ENCODE measurements around the gene LMBR1L. TPM values are rescaled to one million over a fixed set of nuclear protein-coding genes. Genes with fewer than 3 reads are reported as not detected.
"Not testable (repeated sequence)": the region's sequence is repeated elsewhere in the genome, so short reads cannot be mapped to it uniquely, and the experiment has no call there.

The LMBR1L gene
- total and polyA plus RNA-seq, 5 donors from 2014 or later: 59.0 to 315 (median 65.2) TPM

- DNase-seq: no peak
- Histone ChIP-seq H3K9me3 (ENCODE audit: control insufficient read depth in 2 of 2, low read length in 2 of 2) (no peaks in the 10 kb centered on the region), H3K4me3 (ENCODE audit: low read depth, low read length) (no peak overlapping the region), H3K27ac (ENCODE audit: insufficient read depth, low read length, poor library complexity, severe bottlenecking) (no peak overlapping the region), H3K27me3 (ENCODE audit: control insufficient read depth, insufficient read depth, low read length) (no peaks in the 10 kb centered on the region), H3K36me3 (ENCODE audit: control insufficient read depth, insufficient read depth, low read length) (no peaks in the 10 kb centered on the region), H3K4me1 (ENCODE audit: control insufficient read depth, insufficient read depth, low read length, poor library complexity, severe bottlenecking) (no peaks in the 10 kb centered on the region)
- peaks cover 7% of the 10 kb centered on the region for H3K36me3 Mint-ChIP-seq
- no peak overlapping the region for H3K27ac Mint-ChIP-seq
- peaks cover 8 to 27% (median 15%) of the 10 kb centered on the region in 4 donors for H3K4me1 Mint-ChIP-seq
- H3K4me3 Mint-ChIP-seq: no peak overlapping the region
- ATAC-seq (ENCODE audit: low read depth in 2 of 2): no peak
- no peaks in the 10 kb centered on the region for H3K9me3 Mint-ChIP-seq
- H3K27me3 Mint-ChIP-seq: no peaks in the 10 kb centered on the region
Observed at GRCh38 chr12:49137476-49137875, 26.8 kb upstream of the LMBR1L start.

DNA sequence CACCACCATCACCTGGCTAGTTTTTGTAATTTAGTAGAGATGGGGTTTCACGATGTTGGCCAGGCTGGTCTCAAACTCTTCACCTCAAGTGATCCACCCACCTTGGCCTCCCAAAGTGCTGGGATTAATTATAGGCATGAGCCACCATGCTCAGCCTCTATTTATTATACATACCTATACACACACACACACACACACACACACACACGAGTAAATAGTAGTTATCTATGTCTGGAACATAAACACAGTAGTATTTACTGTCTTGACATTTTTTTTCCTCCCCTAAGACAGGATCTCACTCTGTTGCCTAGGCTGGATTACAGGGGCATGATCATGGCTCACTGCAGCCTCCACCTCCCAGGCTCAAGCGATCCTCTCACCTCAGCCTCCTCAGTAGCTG is 26.4 kb upstream of the LMBR1L start:
- not testable (repeated sequence) for H3K4me1 ChIP-seq (ENCODE audit: control insufficient read depth, insufficient read depth, low read length, poor library complexity, severe bottlenecking); H3K27ac ChIP-seq (ENCODE audit: insufficient read depth, low read length, poor library complexity, severe bottlenecking); H3K27ac Mint-ChIP-seq; H3K36me3 ChIP-seq (ENCODE audit: control insufficient read depth, insufficient read depth, low read length); H3K4me3 Mint-ChIP-seq; H3K4me3 ChIP-seq (ENCODE audit: low read depth, low read length); ATAC-seq (ENCODE audit: low read depth in 2 of 2); H3K9me3 ChIP-seq (ENCODE audit: control insufficient read depth in 2 of 2, low read length in 2 of 2); DNase-seq; H3K36me3 Mint-ChIP-seq; H3K27me3 Mint-ChIP-seq; H3K27me3 ChIP-seq (ENCODE audit: control insufficient read depth, insufficient read depth, low read length); H3K9me3 Mint-ChIP-seq
- peaks cover 13 to 32% (median 20%) of the 10 kb centered on the region in 4 donors for H3K4me1 Mint-ChIP-seq

GRCh38 chr12:49133590-49133989 is 22.9 kb upstream of the LMBR1L start:
- DNase-seq: no peak
- Mint-ChIP-seq H3K36me3 (peaks cover 8% of the 10 kb centered on the region), H3K27ac (peak overlapping the region in 1 of 3 donors; percentile 71), H3K9me3 (no peaks in the 10 kb centered on the region), H3K4me3 (peak overlapping the region in 2 of 4 donors; percentile 41 to 49), H3K27me3 (peaks cover 8% of the 10 kb centered on the region), H3K4me1 (peaks cover 18 to 55% (median 33%) of the 10 kb centered on the region in 4 donors)
- ATAC-seq (ENCODE audit: low read depth in 2 of 2): no peak
- peaks cover 30% of the 10 kb centered on the region for H3K4me1 ChIP-seq (ENCODE audit: control insufficient read depth, insufficient read depth, low read length, poor library complexity, severe bottlenecking)
- H3K27ac ChIP-seq (ENCODE audit: insufficient read depth, low read length, poor library complexity, severe bottlenecking): no peak overlapping the region
- no peak overlapping the region for H3K4me3 ChIP-seq (ENCODE audit: low read depth, low read length)
- no peaks in the 10 kb centered on the region for H3K9me3 ChIP-seq (ENCODE audit: control insufficient read depth in 2 of 2, low read length in 2 of 2)
- no peaks in the 10 kb centered on the region for H3K27me3 ChIP-seq (ENCODE audit: control insufficient read depth, insufficient read depth, low read length)
- H3K36me3 ChIP-seq (ENCODE audit: control insufficient read depth, insufficient read depth, low read length): peaks cover 8% of the 10 kb centered on the region

DNA sequence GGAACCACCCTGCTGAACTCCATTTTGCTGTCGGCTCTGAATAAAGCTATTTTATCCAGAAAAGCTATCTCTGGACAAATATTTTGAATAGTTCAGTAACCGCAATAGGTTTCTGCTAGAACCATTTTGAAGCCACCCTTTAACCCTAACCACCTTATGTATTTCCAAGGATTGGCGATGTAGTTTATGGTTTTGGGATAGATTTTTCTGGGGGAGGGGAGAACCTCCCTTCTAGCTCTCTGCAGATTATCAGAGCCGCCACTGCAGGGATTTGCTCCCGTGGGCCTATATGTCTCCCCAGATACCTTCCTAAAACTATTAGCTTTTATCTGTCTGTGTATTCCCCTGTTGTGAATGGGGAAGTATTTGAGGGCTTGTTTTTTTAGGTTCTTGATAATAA is 22.4 kb upstream of the LMBR1L start:
- Histone ChIP-seq H3K9me3 (ENCODE audit: control insufficient read depth in 2 of 2, low read length in 2 of 2) (no peaks in the 10 kb centered on the region), H3K27ac (ENCODE audit: insufficient read depth, low read length, poor library complexity, severe bottlenecking) (no peak overlapping the region), H3K4me3 (ENCODE audit: low read depth, low read length) (no peak overlapping the region), H3K4me1 (ENCODE audit: control insufficient read depth, insufficient read depth, low read length, poor library complexity, severe bottlenecking) (peaks cover 30% of the 10 kb centered on the region), H3K27me3 (ENCODE audit: control insufficient read depth, insufficient read depth, low read length) (no peaks in the 10 kb centered on the region), H3K36me3 (ENCODE audit: control insufficient read depth, insufficient read depth, low read length) (peaks cover 9% of the 10 kb centered on the region)
- H3K9me3 Mint-ChIP-seq: no peaks in the 10 kb centered on the region
- peak overlapping the region in 1 of 4 donors; percentile 49 for H3K4me3 Mint-ChIP-seq
- H3K27ac Mint-ChIP-seq: no peak overlapping the region
- H3K36me3 Mint-ChIP-seq: peaks cover 9% of the 10 kb centered on the region
- H3K4me1 Mint-ChIP-seq: peaks cover 18 to 50% (median 34%) of the 10 kb centered on the region in 4 donors
- H3K27me3 Mint-ChIP-seq: peaks cover 8% of the 10 kb centered on the region
- DNase-seq (no peak), ATAC-seq (ENCODE audit: low read depth in 2 of 2) (no peak)

DNA sequence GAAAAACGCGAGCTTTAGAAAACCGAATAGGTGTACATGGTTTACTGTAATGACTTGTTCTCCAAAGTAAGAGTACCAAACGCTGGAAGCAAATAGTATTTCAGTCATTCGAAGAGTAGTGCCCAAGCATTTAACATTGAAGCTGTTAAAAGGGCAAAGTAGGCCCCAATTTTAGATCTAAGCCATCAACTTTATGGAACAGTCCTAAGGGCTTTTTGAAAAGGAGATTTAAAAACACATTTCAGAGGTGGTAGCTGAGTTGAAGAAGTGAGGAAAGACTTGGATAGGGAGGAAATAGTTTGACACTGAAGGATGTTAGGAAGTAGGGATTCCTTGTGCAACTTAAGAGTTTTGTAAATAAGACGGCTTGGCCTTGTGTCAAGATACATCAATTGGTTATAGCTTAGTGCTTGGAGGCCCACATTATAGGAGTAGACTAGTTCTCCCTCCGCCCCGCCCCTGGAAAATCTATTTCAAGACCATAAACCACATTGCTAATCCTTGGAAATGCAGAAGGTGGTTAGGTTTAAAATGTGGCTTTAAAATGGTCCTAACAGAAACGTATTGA is 21.3 kb upstream of the LMBR1L start:
- peak overlapping the region; percentile 88 for H3K4me3 ChIP-seq (ENCODE audit: low read depth, low read length)
- peaks cover 19% of the 10 kb centered on the region for H3K36me3 Mint-ChIP-seq
- peaks cover 8% of the 10 kb centered on the region for H3K27me3 Mint-ChIP-seq
- peaks cover 23 to 58% (median 41%) of the 10 kb centered on the region in 4 donors for H3K4me1 Mint-ChIP-seq
- ATAC-seq (ENCODE audit: low read depth in 2 of 2) (no peak), DNase-seq (no peak)
- peaks cover 30% of the 10 kb centered on the region for H3K4me1 ChIP-seq (ENCODE audit: control insufficient read depth, insufficient read depth, low read length, poor library complexity, severe bottlenecking)
- no peaks in the 10 kb centered on the region for H3K27me3 ChIP-seq (ENCODE audit: control insufficient read depth, insufficient read depth, low read length)
- peaks cover 17% of the 10 kb centered on the region for H3K36me3 ChIP-seq (ENCODE audit: control insufficient read depth, insufficient read depth, low read length)
- H3K9me3 ChIP-seq (ENCODE audit: control insufficient read depth in 2 of 2, low read length in 2 of 2): no peaks in the 10 kb centered on the region
- peak overlapping the region; percentile 91 to 99 (median 96) for H3K27ac Mint-ChIP-seq
- H3K4me3 Mint-ChIP-seq: peak overlapping the region; percentile 84 to 92 (median 91)
- H3K27ac ChIP-seq (ENCODE audit: insufficient read depth, low read length, poor library complexity, severe bottlenecking): peak overlapping the region; percentile 95
- H3K9me3 Mint-ChIP-seq: no peaks in the 10 kb centered on the region

DNA sequence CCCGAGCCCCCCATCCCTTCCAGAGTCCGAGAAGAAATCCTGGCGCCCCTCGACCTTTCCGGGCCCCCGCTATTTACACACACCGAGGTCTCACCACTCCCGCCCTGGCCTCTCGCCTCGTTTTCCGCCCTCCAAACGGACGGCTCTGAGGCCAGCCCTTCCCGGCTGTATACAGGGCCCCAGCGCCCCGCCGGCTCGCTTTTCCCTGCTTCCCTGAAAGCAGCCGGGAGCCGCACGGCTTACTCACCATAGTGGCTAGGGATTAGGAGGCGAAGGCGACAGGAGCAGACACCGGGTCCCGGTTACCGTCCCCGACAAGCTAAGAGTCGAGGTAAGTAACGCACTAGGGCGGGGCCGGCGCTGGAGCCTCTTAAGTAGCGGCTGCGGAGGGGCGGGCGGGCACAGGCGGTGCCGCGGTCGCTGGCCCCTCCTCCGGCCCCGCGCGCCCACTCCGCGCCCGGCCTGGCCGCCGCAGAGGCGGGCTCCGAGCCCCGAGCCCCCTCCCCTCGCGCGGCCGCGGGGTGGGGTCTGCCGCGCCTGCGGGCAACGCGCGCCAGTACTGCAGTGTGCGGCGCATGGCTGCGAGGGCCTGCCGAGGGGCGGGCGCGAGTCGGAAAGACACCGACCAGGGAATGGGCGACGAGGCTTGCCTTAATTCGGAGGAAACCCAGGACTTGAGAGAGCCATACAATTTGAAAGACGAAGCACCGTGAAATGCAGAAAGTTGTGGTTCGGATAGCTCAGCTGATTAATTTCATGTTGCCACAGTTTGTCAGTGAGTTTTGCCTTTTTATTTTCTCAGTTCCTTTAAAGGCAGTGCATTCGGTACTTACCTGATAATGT is 20.6 kb upstream of the LMBR1L start, which contains the start of gene TUBA1B:
TSS of gene TUBA1B (minus strand) at position 345 of the 843 bp plus-strand sequence. CDS start at position 250, 95 bp downstream.
- peak within 1 kb of the TSS; percentile 92 for H3K4me3 ChIP-seq (ENCODE audit: low read depth, low read length)
- peak within 1 kb of the TSS; percentile 95 for H3K27ac ChIP-seq (ENCODE audit: insufficient read depth, low read length, poor library complexity, severe bottlenecking)
- H3K27me3 ChIP-seq (ENCODE audit: control insufficient read depth, insufficient read depth, low read length): no peaks in the 10 kb centered on the region
- H3K27me3 Mint-ChIP-seq: peaks cover 8% of the 10 kb centered on the region
- H3K4me3 Mint-ChIP-seq: peak within 1 kb of the TSS; percentile 92 to 100 (median 98)
- no peaks in the 10 kb centered on the region for H3K9me3 ChIP-seq (ENCODE audit: control insufficient read depth in 2 of 2, low read length in 2 of 2)
- ATAC-seq (ENCODE audit: low read depth in 2 of 2): peak; percentile 77 to 80
- peaks cover 30% of the 10 kb centered on the region for H3K4me1 ChIP-seq (ENCODE audit: control insufficient read depth, insufficient read depth, low read length, poor library complexity, severe bottlenecking)
- peak within 1 kb of the TSS; percentile 96 to 99 (median 99) for H3K27ac Mint-ChIP-seq
- DNase-seq: peak; percentile 84 to 92 (median 89)
- peaks cover 22% of the 10 kb centered on the region for H3K36me3 Mint-ChIP-seq
- H3K4me1 Mint-ChIP-seq: peaks cover 26 to 63% (median 42%) of the 10 kb centered on the region in 4 donors
- H3K9me3 Mint-ChIP-seq: no peaks in the 10 kb centered on the region
- H3K36me3 ChIP-seq (ENCODE audit: control insufficient read depth, insufficient read depth, low read length): peaks cover 19% of the 10 kb centered on the region

DNA sequence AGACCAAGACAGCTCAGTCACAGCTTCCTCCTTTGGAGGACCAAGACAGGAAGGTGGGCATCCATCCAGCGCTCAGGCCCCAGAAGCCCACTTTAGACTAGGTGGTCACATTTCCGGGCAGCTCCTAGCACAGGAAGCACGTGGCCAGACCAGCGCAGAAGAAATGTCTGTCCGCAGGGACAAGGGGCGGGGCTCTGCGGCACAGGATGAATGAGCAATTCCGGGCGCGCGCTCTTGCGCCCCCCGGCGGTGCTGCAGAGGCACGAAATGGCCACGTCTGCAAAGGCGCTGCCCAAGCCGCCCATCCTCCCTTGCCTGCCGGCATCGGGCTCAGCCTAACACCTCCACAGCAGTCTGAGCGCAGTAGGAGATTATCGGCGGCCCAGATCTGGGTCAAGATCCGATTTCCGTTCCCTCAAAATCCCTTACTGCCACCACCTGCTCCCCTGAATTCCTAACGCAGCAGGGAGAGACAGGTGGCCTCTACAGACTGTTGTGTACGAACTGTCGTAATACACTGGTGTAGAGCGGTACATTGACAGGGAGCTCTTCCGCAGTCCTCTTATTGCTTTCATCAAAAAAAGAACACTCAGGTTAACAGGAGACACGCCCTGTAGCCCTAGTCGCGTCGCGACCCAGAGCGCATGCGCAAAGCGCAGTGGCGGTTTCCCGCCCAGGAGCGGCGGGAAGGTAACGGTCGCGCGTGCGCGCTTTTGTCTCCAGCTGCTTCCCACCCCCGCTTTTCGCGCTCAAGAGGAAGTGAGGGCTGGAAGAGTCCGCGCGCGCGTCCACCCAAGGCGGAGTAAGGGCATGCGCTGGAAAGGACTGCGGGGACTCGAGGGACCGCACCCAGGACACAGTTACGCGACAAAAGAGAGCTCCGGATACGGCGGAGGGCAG is 19.8 kb upstream of the LMBR1L start:
- peak overlapping the region; percentile 92 to 100 (median 98) for H3K4me3 Mint-ChIP-seq
- peak overlapping the region; percentile 92 for H3K4me3 ChIP-seq (ENCODE audit: low read depth, low read length)
- H3K4me1 ChIP-seq (ENCODE audit: control insufficient read depth, insufficient read depth, low read length, poor library complexity, severe bottlenecking): peaks cover 30% of the 10 kb centered on the region
- no peaks in the 10 kb centered on the region for H3K27me3 ChIP-seq (ENCODE audit: control insufficient read depth, insufficient read depth, low read length)
- no peaks in the 10 kb centered on the region for H3K9me3 ChIP-seq (ENCODE audit: control insufficient read depth in 2 of 2, low read length in 2 of 2)
- peaks cover 26 to 63% (median 42%) of the 10 kb centered on the region in 4 donors for H3K4me1 Mint-ChIP-seq
- H3K27ac ChIP-seq (ENCODE audit: insufficient read depth, low read length, poor library complexity, severe bottlenecking): peak overlapping the region; percentile 95
- peaks cover 8% of the 10 kb centered on the region for H3K27me3 Mint-ChIP-seq
- peak overlapping the region; percentile 96 to 99 (median 99) for H3K27ac Mint-ChIP-seq
- no peaks in the 10 kb centered on the region for H3K9me3 Mint-ChIP-seq
- peaks cover 22% of the 10 kb centered on the region for H3K36me3 Mint-ChIP-seq
- peak; percentile 90 to 94 (median 94) for DNase-seq
- ATAC-seq (ENCODE audit: low read depth in 2 of 2): peak; percentile 66 to 67
- H3K36me3 ChIP-seq (ENCODE audit: control insufficient read depth, insufficient read depth, low read length): peaks cover 19% of the 10 kb centered on the region
